IMR-90 (cell line): ENCODE measurements around the gene CLSTN1. TPM values are rescaled to one million over a fixed set of nuclear protein-coding genes. Genes with fewer than 3 reads are reported as not detected.

Experiments used
- ATAC-seq: fragments of 200-7000 bp; cut with Tn5 transposase; 2 replicates; pipeline ENCODE4 v1.9.1; 2020; ENCODE audit warnings: low read depth, mild to moderate bottlenecking, moderate library complexity
- BruUV-seq: library from RNA; stranded (reverse); fragments of 400-500 nt; replicated peaks from 2 replicates; lab custom pipeline; 2021; lab: Mats Ljungman, UMichigan
- CTCF ChIA-PET: fragments of 300-600 bp; formaldehyde crosslinking; extraction: SDS; loops from one replicate; lab custom pipeline; 2021; ENCODE audit warnings: antibody characterized with exemption; lab: Yijun Ruan, JAX
- POLR2A ChIA-PET: fragments of 300-600 bp; sonication (Branson Sonifier 250); formaldehyde crosslinking; loops from one replicate; lab custom pipeline; 2022; ENCODE audit warnings: antibody characterized with exemption; ENCODE audit not compliant: unreplicated experiment; lab: Charles Lee
- DNase-seq: peaks from one replicate; pipeline ENCODE4 v3.0.0; 2013
- H2AFZ ChIP-seq: replicated peaks from 2 replicates; pipeline ENCODE3; 2013; ENCODE audit warnings: low read length, mild to moderate bottlenecking; ENCODE audit not compliant: poor library complexity
- H2AK5ac ChIP-seq: 2 replicates; pipeline ENCODE4 v1.6.1; 2013; ENCODE audit warnings: low read depth, low read length, inconsistent platforms
- H2AK9ac ChIP-seq: replicated peaks from 2 replicates; pipeline ENCODE3; 2013; ENCODE audit warnings: mild to moderate bottlenecking, low read depth, low read length, moderate library complexity; ENCODE audit not compliant: poor library complexity
- H2BK120ac ChIP-seq: 2 replicates; pipeline ENCODE4 v1.6.1; 2013; ENCODE audit warnings: low read depth, low read length, inconsistent platforms
- H2BK15ac ChIP-seq: 3 replicates; pipeline ENCODE4 v1.6.1; 2013; ENCODE audit warnings: low read depth, low read length, inconsistent platforms
- H2BK20ac ChIP-seq: 2 replicates; pipeline ENCODE4 v1.6.1; 2013; ENCODE audit warnings: low read depth, mild to moderate bottlenecking, inconsistent platforms, low read length, moderate library complexity
- H2BK5ac ChIP-seq: 2 replicates; pipeline ENCODE4 v1.6.1; 2013; ENCODE audit warnings: mild to moderate bottlenecking, low read depth, low read length, inconsistent platforms; ENCODE audit not compliant: poor library complexity, severe bottlenecking
- H3K14ac ChIP-seq: replicated peaks from 2 replicates; pipeline ENCODE4 v1.6.1; 2013; ENCODE audit warnings: low read depth, low read length, inconsistent platforms
- H3K18ac ChIP-seq: 2 replicates; pipeline ENCODE4 v1.6.1; 2013; ENCODE audit warnings: low read depth, low read length, control low read depth
- H3K23ac ChIP-seq: 2 replicates; pipeline ENCODE4 v1.6.1; 2013; ENCODE audit warnings: low read depth, low read length, inconsistent platforms
- H3K27ac ChIP-seq: 2 replicates; pipeline ENCODE4 v1.5.1; 2013; ENCODE audit warnings: mild to moderate bottlenecking, control low read depth, low read length; ENCODE audit not compliant: insufficient read depth
- H3K27me3 ChIP-seq: 2 replicates; pipeline ENCODE4 v1.6.1; 2013; ENCODE audit warnings: low read length; ENCODE audit not compliant: control insufficient read depth, insufficient read depth
- H3K36me3 ChIP-seq: 2 replicates; pipeline ENCODE4 v1.6.1; 2013; ENCODE audit warnings: low read length, mixed read lengths; ENCODE audit not compliant: control insufficient read depth, insufficient read depth
- H3K4ac ChIP-seq: 2 replicates; pipeline ENCODE4 v1.6.1; 2013; ENCODE audit warnings: low read depth, low read length, inconsistent platforms
- H3K4me1 ChIP-seq: 2 replicates; pipeline ENCODE4 v1.6.1; 2013; ENCODE audit warnings: low read length, mixed read lengths; ENCODE audit not compliant: control insufficient read depth, insufficient read depth
- H3K4me2 ChIP-seq: 2 replicates; pipeline ENCODE4 v1.6.1; 2013; ENCODE audit warnings: low read depth, mild to moderate bottlenecking, control low read depth, low read length, moderate library complexity
- H3K4me3 ChIP-seq: 2 replicates; pipeline ENCODE4 v1.5.1; 2013; ENCODE audit warnings: low read depth, mild to moderate bottlenecking, control low read depth, low read length, moderate library complexity; ENCODE audit not compliant: insufficient read depth
- H3K56ac ChIP-seq: 2 replicates; pipeline ENCODE4 v1.6.1; 2013; ENCODE audit warnings: low read length, inconsistent platforms; ENCODE audit not compliant: insufficient read depth; ENCODE audit errors: extremely low read depth
- H3K79me1 ChIP-seq, 2 experiments: 2 replicates each; pipeline ENCODE4 v1.6.1; 2013; ENCODE audit warnings: low read length in 2 of 2, inconsistent platforms in 1 of 2, low read depth in 1 of 2
- H3K9ac ChIP-seq: 2 replicates; pipeline ENCODE4 v1.6.1; 2013; ENCODE audit warnings: low read depth, low read length, control low read depth
- H3K9me1 ChIP-seq: 2 replicates; pipeline ENCODE4 v1.6.1; 2013; ENCODE audit warnings: low read length, inconsistent platforms; ENCODE audit not compliant: insufficient read depth
- H3K9me3 ChIP-seq: 2 replicates; pipeline ENCODE4 v1.6.1; 2013; ENCODE audit warnings: low read length; ENCODE audit not compliant: control insufficient read depth, insufficient read depth
- H4K20me1 ChIP-seq: 2 replicates; pipeline ENCODE4 v1.6.1; 2013; ENCODE audit warnings: low read length, inconsistent platforms; ENCODE audit not compliant: insufficient read depth
- H4K5ac ChIP-seq: 2 replicates; pipeline ENCODE4 v1.6.1; 2013; ENCODE audit warnings: mild to moderate bottlenecking, low read depth, low read length, control low read depth
- H4K8ac ChIP-seq, 2 experiments: 2 replicates each; pipeline ENCODE4 v1.6.1; 2013; ENCODE audit warnings: low read depth in 2 of 2, low read length in 2 of 2, control low read depth in 1 of 2, inconsistent platforms in 1 of 2
- H4K91ac ChIP-seq: 2 replicates; pipeline ENCODE4 v1.6.1; 2013; ENCODE audit warnings: low read depth, low read length, inconsistent platforms; ENCODE audit not compliant: insufficient read depth
- BHLHE40 ChIP-seq: fragments of 150-350 bp; IDR thresholded peaks from 2 replicates; pipeline ENCODE4 v1.6.1; 2016; ENCODE audit warnings: mild to moderate bottlenecking, low read depth, low read length
- FOS ChIP-seq: fragments of 150-350 bp; IDR thresholded peaks from 2 replicates; pipeline ENCODE4 v1.6.1; 2016; ENCODE audit warnings: low read depth, low read length
- MXI1 ChIP-seq: IDR thresholded peaks from 2 replicates; pipeline ENCODE4 v1.6.1; 2012; ENCODE audit warnings: low read depth, mild to moderate bottlenecking, low read length, moderate library complexity, borderline replicate concordance
- POLR2A ChIP-seq: IDR thresholded peaks from 2 replicates; pipeline ENCODE4 v1.6.1; 2012; ENCODE audit warnings: mild to moderate bottlenecking, low read depth, low read length
- RCOR1 ChIP-seq: IDR thresholded peaks from 2 replicates; pipeline ENCODE4 v1.6.1; 2012; ENCODE audit warnings: mild to moderate bottlenecking, low read length, improper control_type of control experiment; ENCODE audit not compliant: insufficient replicate concordance
- RFX5 ChIP-seq: IDR thresholded peaks from 2 replicates; pipeline ENCODE4 v1.8.0; 2012; ENCODE audit warnings: low read depth, mild to moderate bottlenecking, low read length, moderate library complexity
- SMC3 ChIP-seq: fragments of 150-350 bp; IDR thresholded peaks from 2 replicates; pipeline ENCODE4 v1.6.1; 2016; ENCODE audit warnings: low read depth, mild to moderate bottlenecking, antibody characterized with exemption, low read length, moderate library complexity
- WGBS, 2 experiments: methylation state at CpG; one replicate each; pipeline versions ENCODE4 v1.1.5 to v1.1.7; 2013; ENCODE audit warnings: missing lambda C conversion rate in 2 of 2; ENCODE audit not compliant: insufficient read length in 1 of 2; ENCODE audit errors: extremely low coverage in 2 of 2; 5-methylcytosine and 5-hydroxymethylcytosine counted together
- dilution Hi-C: fragments of 300-500 bp; cut with HindIII; formaldehyde crosslinking; loops from one replicate; pipeline ENCODE4 v1.14.3; 2018; ENCODE audit warnings: low sequenced_read_pairs; ENCODE audit not compliant: unreplicated experiment
- in situ Hi-C: fragments of 300-500 bp; cut with MboI; formaldehyde crosslinking; loops from 3 replicates; pipeline ENCODE4 v1.14.3; 2019; ENCODE audit warnings: low sequenced_read_pairs, inconsistent platforms, mixed read lengths
- intact Hi-C: fragments of 100-400 bp; cut with micrococcal nuclease; formaldehyde crosslinking; loops from 2 replicates; pipeline ENCODE4 v1.10.0; 2022
- polyA plus RNA-seq, 3 experiments: library from polyadenylated mRNA; depleted of rRNA; stranded (reverse); fragments of >200 nt; gene quantifications; 2 replicates each; pipeline ENCODE4 v1.2.3, GENCODE V29; 2012; ENCODE audit warnings: low replicate concordance in 1 of 3
- total RNA-seq: library from RNA; depleted of rRNA; stranded (reverse); fragments of >200 nt; gene quantifications from 2 replicates; pipeline ENCODE4 v1.2.3, GENCODE V29; 2012
- TF ChIP-seq, protein P1 (sequence below): conservative IDR thresholded peaks from 2 replicates; pipeline ENCODE4 v1.5.1; 2012; ENCODE audit warnings: mild to moderate bottlenecking, low read depth, low read length, improper control_type of control experiment
- TF ChIP-seq, protein P2 (sequence below): fragments of 150-350 bp; IDR thresholded peaks from 2 replicates; pipeline ENCODE4 v1.6.1; 2017; ENCODE audit warnings: mild to moderate bottlenecking, antibody characterized with exemption, low read length, low read depth
- TF ChIP-seq, protein P3 (sequence below): fragments of 150-350 bp; IDR thresholded peaks from 2 replicates; pipeline ENCODE4 v1.6.1; 2016; ENCODE audit warnings: low read depth, mild to moderate bottlenecking, low read length, moderate library complexity, borderline replicate concordance

Gene CLSTN1
- total and polyA plus RNA-seq, 2 of the 4 experiments (the other 2 are of a cell fraction) = 30.1 to 72.2 TPM

DNA sequence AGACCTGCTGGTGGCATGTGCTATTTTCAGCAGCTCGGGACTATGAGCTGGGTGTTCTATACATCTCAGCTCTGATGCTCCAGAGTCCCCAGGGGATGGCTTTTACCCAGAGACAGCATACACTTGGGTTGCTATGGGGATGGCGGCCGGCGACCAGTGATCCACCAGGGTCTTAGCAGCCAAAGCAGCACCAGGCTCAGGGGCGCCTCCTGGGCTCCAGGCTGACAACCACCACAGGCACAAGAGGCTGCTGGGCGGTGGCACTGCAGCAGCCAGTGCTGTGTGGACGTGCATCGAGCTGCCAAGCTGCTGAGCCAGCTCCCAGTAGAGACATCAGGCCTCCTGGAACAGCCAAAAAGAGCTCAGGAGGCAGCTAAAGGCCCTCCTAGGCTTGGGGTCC, 37.6 kb upstream of the CLSTN1 start:
- no peak overlapping the region for H2BK20ac ChIP-seq
- H3K23ac ChIP-seq = no peak overlapping the region
- BruUV-seq = no TSS peak
- H2AFZ ChIP-seq = no peak overlapping the region
- whole genome bisulfite sequencing, 2 experiments = 77% methylated on average over 4 of the region's 8 CpGs; no CpG with 5 or more reads in 1 of the 2 experiments
- no peak overlapping the region for H3K9ac ChIP-seq
- TF ChIP-seq, protein P1, sequence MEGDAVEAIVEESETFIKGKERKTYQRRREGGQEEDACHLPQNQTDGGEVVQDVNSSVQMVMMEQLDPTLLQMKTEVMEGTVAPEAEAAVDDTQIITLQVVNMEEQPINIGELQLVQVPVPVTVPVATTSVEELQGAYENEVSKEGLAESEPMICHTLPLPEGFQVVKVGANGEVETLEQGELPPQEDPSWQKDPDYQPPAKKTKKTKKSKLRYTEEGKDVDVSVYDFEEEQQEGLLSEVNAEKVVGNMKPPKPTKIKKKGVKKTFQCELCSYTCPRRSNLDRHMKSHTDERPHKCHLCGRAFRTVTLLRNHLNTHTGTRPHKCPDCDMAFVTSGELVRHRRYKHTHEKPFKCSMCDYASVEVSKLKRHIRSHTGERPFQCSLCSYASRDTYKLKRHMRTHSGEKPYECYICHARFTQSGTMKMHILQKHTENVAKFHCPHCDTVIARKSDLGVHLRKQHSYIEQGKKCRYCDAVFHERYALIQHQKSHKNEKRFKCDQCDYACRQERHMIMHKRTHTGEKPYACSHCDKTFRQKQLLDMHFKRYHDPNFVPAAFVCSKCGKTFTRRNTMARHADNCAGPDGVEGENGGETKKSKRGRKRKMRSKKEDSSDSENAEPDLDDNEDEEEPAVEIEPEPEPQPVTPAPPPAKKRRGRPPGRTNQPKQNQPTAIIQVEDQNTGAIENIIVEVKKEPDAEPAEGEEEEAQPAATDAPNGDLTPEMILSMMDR = no peak
- TF ChIP-seq RCOR1 = no peak
- TF ChIP-seq BHLHE40 = no peak
- no peak for TF ChIP-seq SMC3
- no peak for TF ChIP-seq FOS
- no peak for TF ChIP-seq POLR2A
- TF ChIP-seq, protein P2, sequence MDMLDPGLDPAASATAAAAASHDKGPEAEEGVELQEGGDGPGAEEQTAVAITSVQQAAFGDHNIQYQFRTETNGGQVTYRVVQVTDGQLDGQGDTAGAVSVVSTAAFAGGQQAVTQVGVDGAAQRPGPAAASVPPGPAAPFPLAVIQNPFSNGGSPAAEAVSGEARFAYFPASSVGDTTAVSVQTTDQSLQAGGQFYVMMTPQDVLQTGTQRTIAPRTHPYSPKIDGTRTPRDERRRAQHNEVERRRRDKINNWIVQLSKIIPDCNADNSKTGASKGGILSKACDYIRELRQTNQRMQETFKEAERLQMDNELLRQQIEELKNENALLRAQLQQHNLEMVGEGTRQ = no peak
- TF ChIP-seq MXI1 = no peak
- no peak for TF ChIP-seq RFX5
- TF ChIP-seq, protein P3, sequence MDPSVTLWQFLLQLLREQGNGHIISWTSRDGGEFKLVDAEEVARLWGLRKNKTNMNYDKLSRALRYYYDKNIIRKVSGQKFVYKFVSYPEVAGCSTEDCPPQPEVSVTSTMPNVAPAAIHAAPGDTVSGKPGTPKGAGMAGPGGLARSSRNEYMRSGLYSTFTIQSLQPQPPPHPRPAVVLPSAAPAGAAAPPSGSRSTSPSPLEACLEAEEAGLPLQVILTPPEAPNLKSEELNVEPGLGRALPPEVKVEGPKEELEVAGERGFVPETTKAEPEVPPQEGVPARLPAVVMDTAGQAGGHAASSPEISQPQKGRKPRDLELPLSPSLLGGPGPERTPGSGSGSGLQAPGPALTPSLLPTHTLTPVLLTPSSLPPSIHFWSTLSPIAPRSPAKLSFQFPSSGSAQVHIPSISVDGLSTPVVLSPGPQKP = no peak
- dilution Hi-C loops (no loop called here), intact Hi-C loops (no loop called here), in situ Hi-C loops (loop anchor here (10.0 kb wide), 1 partner anchor 137 kb away; no protein-coding TSS in a partner anchor)
- no peak overlapping the region for H2AK9ac ChIP-seq
- H3K9me1 ChIP-seq = no peaks in the 10 kb centered on the region; the same call in 1 of the 2 replicates
- ChIA-PET CTCF (interaction anchor here (0.5 to 1.0 kb wide), 2 partner anchors 25 to 53 kb away, joined by 4 read pairs; no protein-coding TSS in a partner anchor), POLR2A (no interaction called here)
- H4K91ac ChIP-seq = no peak overlapping the region
- no peak overlapping the region for H3K56ac ChIP-seq
- no peak overlapping the region for H2AK5ac ChIP-seq
- H2BK5ac ChIP-seq = no peak overlapping the region
- H3K4me1 ChIP-seq = peaks cover 1% of the 10 kb centered on the region; the same call in 1 of the 2 replicates
- H4K8ac ChIP-seq = no peak overlapping the region
- no peak for DNase-seq
- no peaks in the 10 kb centered on the region for H3K9me3 ChIP-seq
- no peak overlapping the region for H4K5ac ChIP-seq
- peaks cover 6% of the 10 kb centered on the region for H3K36me3 ChIP-seq
- no peak overlapping the region for H2BK15ac ChIP-seq
- no peaks in the 10 kb centered on the region; a peak in 1 of 4 replicates for H3K79me1 ChIP-seq
- H3K4me2 ChIP-seq = no peak overlapping the region
- no peak overlapping the region for H2BK120ac ChIP-seq
- H3K14ac ChIP-seq = no peak overlapping the region
- no peak overlapping the region for H3K4ac ChIP-seq
- no peak for ATAC-seq
- no peak overlapping the region for H3K4me3 ChIP-seq
- no peak overlapping the region for H3K18ac ChIP-seq
- no peaks in the 10 kb centered on the region for H4K20me1 ChIP-seq
- no peaks in the 10 kb centered on the region for H3K27me3 ChIP-seq
- H3K27ac ChIP-seq = no peak overlapping the region
